ENCODE measurements around the gene PM20D2. TPM values are rescaled to one million over a fixed set of nuclear protein-coding genes. Genes with fewer than 3 reads are reported as not detected.
"Not testable (repeated sequence)": the region's sequence is repeated elsewhere in the genome, so short reads cannot be mapped to it uniquely, and the experiment has no call there.

The PM20D2 gene, protein sequence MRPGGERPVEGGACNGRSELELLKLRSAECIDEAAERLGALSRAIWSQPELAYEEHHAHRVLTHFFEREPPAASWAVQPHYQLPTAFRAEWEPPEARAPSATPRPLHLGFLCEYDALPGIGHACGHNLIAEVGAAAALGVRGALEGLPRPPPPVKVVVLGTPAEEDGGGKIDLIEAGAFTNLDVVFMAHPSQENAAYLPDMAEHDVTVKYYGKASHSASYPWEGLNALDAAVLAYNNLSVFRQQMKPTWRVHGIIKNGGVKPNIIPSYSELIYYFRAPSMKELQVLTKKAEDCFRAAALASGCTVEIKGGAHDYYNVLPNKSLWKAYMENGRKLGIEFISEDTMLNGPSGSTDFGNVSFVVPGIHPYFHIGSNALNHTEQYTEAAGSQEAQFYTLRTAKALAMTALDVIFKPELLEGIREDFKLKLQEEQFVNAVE
- 19.6 TPM for total RNA-seq

DNA sequence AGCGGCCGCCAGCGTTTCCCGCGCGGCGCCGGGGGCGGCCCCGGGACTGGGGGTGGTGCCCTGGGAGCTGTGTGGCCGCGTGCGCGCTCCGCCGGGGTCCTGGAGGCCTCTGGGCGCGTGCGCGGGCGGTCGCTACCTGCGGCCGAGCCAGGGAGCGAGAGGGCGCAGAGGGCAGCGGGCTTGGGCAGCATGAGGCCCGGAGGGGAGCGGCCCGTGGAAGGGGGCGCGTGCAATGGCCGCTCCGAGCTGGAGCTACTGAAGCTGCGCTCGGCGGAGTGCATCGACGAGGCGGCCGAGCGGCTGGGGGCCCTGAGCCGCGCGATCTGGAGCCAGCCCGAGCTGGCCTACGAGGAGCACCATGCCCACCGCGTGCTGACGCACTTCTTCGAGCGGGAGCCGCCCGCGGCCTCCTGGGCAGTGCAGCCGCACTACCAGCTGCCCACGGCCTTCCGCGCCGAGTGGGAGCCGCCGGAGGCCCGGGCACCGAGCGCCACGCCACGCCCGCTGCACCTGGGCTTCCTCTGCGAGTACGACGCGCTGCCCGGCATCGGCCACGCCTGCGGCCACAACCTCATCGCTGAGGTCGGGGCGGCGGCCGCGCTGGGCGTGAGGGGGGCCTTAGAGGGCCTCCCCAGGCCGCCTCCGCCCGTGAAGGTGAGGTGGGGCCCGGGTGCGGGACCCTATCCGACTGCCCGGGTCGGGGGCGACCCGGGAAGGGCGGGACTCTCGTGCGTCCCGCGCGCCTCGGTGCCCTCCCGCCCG lies at the start of gene PM20D2:
TSS of gene PM20D2 (plus strand) at position 100 of the 762 bp plus-strand sequence. CDS start at position 190, 90 bp downstream.
- FAIRE-seq (no peak), DNase-seq (ENCODE audit: low spot score in 2 of 2) (peak; percentile 74 to 76)

DNA sequence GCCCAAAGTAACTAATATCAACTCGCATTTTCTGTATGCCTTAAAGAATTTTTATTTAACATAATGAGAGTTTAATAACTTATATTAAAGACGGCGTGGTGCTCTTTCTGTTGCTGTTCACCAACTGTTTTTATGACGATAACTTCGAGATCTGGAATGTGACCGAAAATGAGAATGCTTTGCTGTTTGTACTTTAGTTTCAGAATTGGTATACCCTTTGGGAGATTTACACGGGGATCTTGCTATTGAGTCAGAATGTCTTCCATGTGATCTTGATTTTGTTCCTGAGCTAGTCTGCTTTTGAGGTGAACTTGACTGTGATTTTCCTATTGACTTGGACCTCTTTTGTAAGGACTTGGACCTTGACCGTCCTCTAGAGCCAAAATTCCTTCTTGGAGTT lies 47.4 kb upstream of the PM20D2 start:
- no peak for FAIRE-seq
- DNase-seq (ENCODE audit: low spot score in 2 of 2), result no peak

DNA sequence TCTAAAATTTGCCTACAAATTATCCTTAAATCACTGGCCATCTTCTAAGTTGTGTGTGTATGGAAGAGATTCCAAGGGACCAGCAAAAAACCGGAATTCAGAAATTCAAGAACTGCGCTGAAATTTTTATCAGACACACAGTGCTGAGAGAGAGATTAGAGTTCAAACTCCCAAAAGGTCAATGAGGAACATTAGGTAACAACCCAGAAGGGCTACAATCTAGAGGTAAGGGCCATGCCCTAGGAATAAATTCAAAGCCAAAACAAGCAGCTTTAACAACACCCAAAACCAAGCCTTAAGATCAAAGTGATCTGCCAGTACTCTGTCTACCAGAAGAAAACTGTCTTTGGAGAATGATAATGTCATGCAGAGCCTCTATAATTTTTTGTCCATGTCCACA lies 45.7 kb upstream of the PM20D2 start:
- FAIRE-seq, result no peak
- DNase-seq (ENCODE audit: low spot score in 2 of 2), result no peak

DNA sequence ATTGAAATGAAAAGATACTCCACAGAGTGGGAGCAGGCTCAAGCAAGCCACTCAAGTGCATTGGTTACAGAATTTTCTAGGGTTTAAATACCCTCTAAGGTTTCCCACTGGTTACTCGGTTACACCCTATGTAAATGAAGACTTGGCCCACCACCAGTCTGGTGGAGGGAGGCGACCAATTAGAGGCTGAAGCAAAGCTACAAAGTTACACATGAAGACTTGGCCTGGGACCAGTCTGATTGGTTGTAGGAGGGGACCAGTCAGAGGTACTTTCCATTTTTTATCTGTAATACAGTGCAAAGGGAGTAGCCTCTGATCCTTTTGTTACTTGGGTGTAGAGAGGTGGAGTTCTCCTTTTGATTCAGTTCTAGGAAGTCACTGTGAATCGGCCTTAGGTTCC lies 35.6 kb upstream of the PM20D2 start:
- FAIRE-seq, result no peak

DNA sequence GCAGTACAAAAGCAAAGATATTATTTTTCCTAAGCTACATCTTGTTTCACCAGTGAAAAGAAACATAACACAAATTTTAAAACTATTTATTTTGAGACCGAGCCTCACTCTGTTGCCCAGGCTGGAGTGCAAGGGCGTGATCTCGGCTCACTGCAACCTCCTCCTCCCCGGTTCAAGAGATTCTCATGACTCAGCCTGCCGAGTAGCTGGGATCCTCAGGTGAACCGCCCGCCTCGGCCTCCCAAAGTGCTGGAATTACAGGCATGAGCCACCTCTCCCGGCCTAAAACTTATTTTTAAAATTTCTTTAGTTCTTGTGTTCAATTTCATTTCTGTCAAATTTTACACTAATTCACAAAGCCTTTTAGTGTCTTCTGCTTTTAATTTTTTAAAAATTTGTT lies 33.9 kb upstream of the PM20D2 start:
- DNase-seq (ENCODE audit: low spot score in 2 of 2), result no peak

More for the DNA sequence above, 35.6 kb upstream of the PM20D2 start:
- DNase-seq (ENCODE audit: low spot score in 2 of 2), result no peak

DNA sequence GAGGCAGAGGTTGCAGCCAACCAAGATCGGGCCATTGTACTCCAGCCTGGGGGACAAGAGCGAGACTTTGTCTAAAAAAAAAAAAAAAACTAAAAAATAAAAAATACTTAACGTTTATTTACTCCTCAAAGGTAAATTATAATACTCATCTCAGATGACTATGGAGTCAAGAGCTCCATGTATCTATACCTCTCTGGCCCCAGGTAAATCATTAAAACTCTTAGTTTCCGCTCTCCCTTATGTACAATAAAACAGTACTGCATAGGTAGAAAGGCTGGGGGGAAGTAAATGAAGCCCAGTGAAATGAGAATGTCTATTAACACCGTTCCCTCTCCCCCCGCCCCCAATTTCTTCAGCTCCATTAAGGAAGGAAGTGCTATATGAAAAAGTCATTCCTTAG lies 29.2 kb upstream of the PM20D2 start:
- no peak for FAIRE-seq
- DNase-seq (ENCODE audit: low spot score in 2 of 2), result no peak

More for the DNA sequence above, 33.9 kb upstream of the PM20D2 start:
- no peak for FAIRE-seq

GRCh38 chr6:89117211-89118108 lies 28.4 kb upstream of the PM20D2 start, which contains the start of gene SRSF12:
Gene SRSF12 (minus strand): TSS chr6:89118071. CDS start chr6:89117887, 184 bp downstream.
- FAIRE-seq (no peak), DNase-seq (ENCODE audit: low spot score in 2 of 2) (peak; percentile 74 to 75)

GRCh38 chr6:89118931-89119330 lies 26.9 kb upstream of the PM20D2 start:
- FAIRE-seq (no peak), DNase-seq (ENCODE audit: low spot score in 2 of 2) (peak; percentile 26 to 33)

DNA sequence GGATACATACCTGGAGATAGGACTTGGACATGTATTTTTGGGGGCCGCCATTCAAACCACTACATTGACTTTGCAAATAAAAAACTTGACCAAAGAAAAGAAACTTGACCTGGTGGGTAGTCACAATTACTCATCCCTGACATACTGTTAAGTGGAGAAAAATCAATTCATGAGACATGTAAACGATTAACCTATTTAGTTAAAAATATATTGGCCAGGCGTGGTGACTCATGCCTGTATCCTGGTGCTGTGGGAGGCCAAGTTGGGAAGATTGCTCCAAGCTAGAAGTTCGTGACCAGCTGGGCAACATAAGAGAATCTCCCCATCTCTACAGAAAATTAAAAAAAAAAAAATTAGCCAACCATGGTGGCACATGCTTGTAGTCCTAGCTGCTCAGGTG lies 25.5 kb upstream of the PM20D2 start:
- FAIRE-seq (no peak), DNase-seq (ENCODE audit: low spot score in 2 of 2) (no peak)

DNA sequence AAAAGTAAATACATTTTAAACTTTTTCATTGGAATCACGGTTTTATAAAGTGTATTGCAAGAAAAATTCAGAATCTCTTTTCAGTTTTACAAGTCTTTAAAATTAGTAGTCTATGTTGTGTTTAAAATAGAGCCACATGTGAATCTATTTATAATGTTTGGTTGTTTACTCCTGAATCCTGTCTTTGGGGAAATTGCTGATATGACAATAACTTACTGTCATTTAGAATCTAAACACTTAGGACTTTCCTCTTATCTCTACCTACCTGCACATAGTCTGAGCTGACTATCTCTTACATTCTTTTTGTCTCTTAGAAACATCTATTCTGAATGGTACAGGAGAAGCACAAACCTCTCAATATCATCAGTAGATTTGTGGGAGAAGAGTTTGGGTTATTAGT lies 23.9 kb upstream of the PM20D2 start:
- DNase-seq (ENCODE audit: low spot score in 2 of 2), result no peak
- no peak for FAIRE-seq

DNA sequence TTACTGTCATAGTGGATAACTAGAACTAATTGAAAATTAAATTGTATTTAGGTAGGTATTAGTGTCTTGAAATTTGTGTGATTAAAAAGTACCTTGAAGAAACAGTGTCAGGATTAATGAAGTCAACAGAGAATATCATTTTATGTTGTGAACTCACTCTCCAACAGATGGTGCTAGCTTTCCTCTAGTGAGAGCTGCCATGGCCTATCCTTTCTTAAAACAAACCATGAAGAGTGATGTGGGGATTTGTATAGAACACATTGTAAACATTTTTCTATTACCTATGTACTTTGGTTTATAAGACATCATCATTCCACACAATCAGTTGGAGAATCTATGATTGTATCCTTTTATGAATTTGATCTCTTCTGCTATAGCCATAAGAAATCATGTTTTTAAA lies 23.2 kb upstream of the PM20D2 start:
- peak; percentile 61 for FAIRE-seq

DNA sequence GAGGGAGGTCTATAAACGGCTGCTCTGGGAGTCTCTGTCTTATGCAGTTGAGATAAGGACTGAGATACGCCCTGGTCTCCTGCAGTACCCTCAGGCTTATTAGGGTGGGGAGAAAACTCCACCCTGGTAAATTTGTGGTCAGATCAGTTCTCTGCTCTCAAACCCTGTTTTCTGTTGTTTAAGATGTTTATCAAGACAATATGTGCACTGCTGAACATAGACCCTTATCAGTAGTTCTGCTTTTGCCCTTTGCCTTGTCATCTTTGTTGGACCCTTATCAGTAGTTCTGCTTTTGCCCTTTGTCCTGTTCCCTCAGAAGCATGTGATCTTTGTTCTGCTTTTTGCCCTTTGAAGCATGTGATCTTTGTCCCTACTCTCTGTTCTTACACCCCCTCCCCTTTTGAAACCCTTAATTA lies 17.6 kb upstream of the PM20D2 start:
- FAIRE-seq; DNase-seq (ENCODE audit: low spot score in 2 of 2): not testable (repeated sequence)

More for the DNA sequence above, 23.2 kb upstream of the PM20D2 start:
- DNase-seq (ENCODE audit: low spot score in 2 of 2), result peak; percentile 34 to 38

DNA sequence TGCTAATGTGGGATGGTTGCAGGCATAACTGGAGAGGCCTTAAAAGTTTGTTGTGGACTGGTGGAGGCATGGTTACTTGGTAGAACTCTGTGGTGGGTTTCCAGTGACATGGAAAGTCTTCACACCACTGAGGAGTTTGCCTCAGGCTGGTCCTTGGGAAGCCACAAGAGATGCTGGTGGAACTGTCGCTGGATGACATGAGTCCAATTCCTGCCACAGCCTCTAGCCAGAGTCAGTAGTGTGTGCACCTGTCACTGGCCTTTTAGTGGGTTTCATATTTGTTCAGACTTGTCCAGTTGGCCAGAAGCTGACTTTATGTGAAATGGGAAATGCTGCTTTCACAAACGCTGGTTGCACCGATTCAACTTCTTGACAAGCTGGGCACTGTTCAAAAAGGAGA lies 14.3 kb upstream of the PM20D2 start:
- DNase-seq (ENCODE audit: low spot score in 2 of 2), result no peak
- no peak for FAIRE-seq

- FAIRE-seq (no peak), DNase-seq (ENCODE audit: low spot score in 2 of 2) (no peak)
Observed at GRCh38 chr6:89132057-89132456, 13.8 kb upstream of the PM20D2 start.

DNA sequence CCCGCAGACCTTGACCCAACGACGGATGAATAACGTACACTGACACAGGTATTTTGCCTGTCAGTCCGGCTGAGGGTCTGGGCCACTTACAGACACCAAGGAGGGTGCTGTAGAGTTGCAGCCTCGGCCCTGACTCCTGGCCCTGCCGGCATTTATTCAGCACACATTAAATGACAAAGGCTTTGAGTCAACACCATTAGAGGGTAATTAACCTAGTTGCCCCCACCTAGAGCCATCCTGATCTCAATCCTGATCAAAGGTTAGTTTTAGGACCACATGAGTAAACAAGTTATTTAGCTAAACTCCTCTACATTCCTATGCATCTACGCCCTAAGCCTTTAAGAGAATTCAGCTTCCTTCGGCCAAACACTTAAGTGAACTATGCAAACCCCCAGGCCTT lies 11.9 kb upstream of the PM20D2 start:
- DNase-seq (ENCODE audit: low spot score in 2 of 2), result no peak
- FAIRE-seq, result no peak

DNA sequence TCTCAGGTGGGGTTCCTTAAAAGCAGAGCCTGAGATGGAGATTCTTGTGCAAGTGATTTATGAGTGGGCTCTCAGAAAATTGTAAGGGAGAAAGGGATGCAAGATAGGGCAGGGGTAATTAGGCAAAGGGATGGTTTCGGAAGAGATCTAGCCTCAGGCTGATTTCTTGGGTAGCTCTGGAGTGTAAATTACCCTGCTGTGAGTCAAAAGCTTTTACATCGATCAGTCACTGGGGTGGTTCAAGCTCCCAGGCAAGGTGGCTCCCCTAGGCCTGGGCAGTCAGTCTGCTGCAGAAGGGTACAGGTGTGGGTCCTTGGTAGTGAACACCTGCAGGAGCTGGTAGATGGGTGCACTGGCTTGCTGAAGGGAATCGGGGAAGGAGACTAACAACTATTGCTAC lies 11.1 kb upstream of the PM20D2 start:
- no peak for FAIRE-seq
- no peak for DNase-seq (ENCODE audit: low spot score in 2 of 2)

GRCh38 chr6:89138173-89138572 lies 7.7 kb upstream of the PM20D2 start:
- FAIRE-seq (no peak), DNase-seq (ENCODE audit: low spot score in 2 of 2) (no peak)

DNA sequence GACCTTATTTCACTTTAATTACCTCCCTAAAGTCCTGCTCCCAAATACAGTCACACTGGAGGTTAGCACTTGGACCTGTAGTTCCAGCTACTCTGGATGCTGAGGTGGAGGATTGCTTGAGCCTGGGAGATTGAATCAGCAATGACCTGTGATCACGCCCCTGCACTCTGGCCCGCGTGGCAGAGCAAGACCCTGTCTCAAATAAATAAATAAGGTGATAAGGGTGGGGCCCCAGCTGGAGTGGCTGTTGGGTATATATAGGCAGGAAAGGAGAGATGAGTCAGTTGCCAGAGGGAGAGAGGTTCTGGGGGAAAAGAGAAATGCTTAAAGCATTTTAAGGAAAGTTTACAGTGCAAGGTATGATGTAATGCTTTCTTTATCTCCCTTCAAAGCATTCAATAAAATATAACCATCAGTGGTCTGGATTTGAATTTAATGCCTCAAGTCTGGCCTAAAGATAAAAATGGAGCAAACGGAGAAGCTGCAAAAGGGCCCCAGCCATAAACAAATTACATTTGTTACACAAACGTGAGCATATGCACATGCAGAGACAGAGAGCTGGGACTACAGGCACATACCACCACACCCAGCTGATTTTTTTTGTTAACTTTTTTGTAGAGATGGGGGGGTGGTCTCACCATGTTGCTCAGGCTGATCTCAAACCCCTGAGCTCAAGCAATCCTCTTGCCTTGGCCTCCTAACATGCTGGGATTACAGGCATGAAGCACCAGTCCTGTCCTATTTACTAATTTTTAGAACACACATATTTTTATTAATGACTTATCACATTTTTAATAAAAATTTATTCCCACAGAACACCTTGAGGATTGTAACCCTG lies 6.1 kb upstream of the PM20D2 start:
- FAIRE-seq (no peak), DNase-seq (ENCODE audit: low spot score in 2 of 2) (no peak)

DNA sequence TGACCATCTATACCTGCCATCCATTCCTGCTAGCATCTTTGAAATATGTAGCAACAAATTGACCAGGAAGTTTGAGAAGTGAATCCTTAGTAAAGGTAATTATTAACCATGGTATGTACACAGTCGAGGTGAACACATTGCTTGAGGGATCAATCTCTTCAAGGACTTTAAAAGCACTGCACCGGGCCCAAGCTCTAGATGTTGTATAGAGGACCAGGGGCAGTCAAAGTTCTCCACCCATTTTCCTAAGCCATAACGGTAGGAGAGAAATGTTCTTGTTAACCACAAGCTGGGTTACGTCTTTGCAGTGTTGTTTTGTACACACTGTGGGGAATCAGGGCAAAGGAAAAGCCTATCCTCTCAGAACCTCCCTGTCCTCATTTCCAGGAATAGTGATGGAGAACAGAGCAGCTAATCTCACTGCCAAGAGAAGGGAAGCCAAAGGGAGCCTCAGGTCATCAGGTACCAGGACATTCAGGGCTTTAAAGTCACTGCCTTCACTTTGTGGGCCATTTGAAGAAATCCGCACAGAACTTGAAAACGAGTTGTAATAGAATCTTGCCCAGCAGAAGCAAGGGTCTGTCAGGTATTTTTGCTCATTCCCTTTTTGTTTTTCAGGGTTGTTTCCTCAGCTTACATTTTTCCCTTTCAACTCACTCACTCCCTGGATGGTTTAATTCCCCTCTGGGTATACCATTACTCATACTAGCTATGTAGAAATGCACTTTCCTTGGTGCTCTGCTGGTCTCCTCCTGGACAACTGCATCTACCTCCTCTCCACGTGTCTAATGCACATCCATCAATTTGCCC lies 5.3 kb upstream of the PM20D2 start:
- DNase-seq (ENCODE audit: low spot score in 2 of 2) (no peak), FAIRE-seq (no peak)

Measured in frontal cortex (tissue), 4 donors.